ENCODE measurements around the gene TOM1L1.

- TF ChIP-seq CTCF (IDR thresholded peaks at IDR 0.05 in 4 of 5, conservative IDR thresholded peaks at IDR 0.05 in 1 of 5) (no peak), POLR2A (IDR thresholded peaks at IDR 0.05) (no peak)
Measured at GRCh38 chr17:54867634-54868033, 33.0 kb upstream of the TOM1L1 start.

Data from gastrocnemius medialis (tissue), 4 donors.